ENCODE data around the gene OPTC.

OPTC gene

DNA sequence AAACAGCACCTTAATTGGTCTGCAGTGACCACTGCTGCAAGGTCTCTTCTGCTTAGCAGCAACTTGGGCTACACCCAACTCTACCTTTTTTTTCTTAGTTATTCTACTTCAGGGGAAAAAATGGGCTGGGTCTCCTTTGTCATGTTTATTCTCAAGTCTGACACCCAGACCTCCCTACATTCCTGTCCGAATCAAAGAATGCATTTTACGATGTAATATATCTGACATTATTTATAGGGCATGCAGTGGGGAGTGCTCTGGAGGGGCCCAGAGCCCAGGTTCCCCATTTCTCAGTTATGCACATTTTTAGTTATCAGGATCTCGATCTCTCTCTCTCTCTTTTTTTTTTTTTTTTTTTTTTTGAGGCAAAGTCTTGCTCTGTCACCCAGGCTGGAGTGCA lies 50.5 kb downstream of the OPTC start:
- no peak overlapping the region for H3K27ac Mint-ChIP-seq
- no peak overlapping the region for H3K4me3 Mint-ChIP-seq
- H3K9me3 Mint-ChIP-seq = no peaks in the 10 kb centered on the region
- H3K36me3 Mint-ChIP-seq = no peaks in the 10 kb centered on the region
- H3K4me1 Mint-ChIP-seq = no peaks in the 10 kb centered on the region
- no peak for ATAC-seq
- peaks cover 37% of the 10 kb centered on the region for H3K27me3 Mint-ChIP-seq

DNA sequence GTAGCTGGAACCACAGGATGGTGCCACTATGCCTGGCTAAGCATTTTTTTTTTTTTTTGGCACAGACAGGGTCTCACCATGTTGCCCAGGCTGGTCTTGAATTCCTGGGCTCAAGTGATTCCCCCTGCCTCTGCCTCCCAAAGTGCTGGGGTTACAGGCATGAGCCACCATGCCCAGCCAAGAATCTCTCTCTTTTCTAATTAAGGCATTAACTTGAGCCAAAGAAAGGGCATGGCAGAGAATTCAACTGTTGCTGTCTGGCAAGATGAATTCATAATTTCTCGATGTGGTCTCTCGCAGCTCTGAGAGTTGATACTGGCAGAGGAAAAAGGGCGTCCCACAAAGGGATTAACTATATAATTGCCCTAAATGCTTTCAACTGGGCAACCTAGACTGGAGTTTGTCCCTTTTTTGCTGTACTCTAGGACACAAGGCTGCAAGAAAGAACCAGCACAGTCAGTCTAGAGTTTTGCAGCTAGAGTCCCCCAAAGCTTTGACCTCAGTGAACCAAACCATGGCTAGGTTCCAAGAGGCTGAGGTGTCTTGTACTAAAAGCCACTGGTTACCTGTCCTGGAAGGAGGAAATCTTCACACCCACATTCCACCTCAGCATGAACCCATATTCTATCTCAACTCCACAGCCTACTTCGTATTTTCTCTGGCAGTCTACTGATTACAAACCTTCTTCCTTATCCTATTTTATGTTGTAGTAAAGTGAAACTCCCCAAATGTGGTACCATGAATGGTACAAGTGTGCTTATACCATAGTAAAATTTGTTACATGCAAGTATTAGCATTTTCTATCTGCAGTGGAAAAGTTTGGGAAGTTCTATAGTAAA lies 51.2 kb downstream of the OPTC start:
- no peak for ATAC-seq
- H3K9me3 Mint-ChIP-seq = no peaks in the 10 kb centered on the region
- H3K36me3 Mint-ChIP-seq = no peaks in the 10 kb centered on the region
- no peak overlapping the region for H3K4me3 Mint-ChIP-seq
- no peak overlapping the region for H3K27ac Mint-ChIP-seq
- no peaks in the 10 kb centered on the region for H3K4me1 Mint-ChIP-seq
- H3K27me3 Mint-ChIP-seq = peaks cover 37% of the 10 kb centered on the region

DNA sequence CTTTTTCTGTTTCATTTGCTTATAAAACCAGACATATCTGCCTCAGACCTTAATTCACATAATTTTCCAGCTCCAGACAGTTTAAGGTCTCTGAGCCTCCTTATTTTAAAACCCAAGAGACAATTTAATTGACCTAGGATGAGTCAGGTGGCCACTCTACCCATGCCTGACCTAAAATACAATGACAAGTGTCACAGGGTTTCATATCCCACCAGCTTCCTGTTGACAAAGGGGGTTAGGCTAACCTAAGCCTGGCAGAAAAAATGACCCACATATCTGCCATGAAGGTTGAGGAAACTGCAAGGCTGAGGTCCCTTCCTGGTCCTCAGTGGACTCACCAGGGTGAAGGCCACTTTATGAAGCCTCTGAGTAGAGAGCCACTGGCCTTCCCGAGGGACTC lies 52.3 kb downstream of the OPTC start:
- Mint-ChIP-seq H3K27me3 (peaks cover 37% of the 10 kb centered on the region), H3K9me3 (no peaks in the 10 kb centered on the region), H3K4me3 (no peak overlapping the region), H3K27ac (no peak overlapping the region), H3K36me3 (no peaks in the 10 kb centered on the region), H3K4me1 (no peaks in the 10 kb centered on the region)
- no peak for ATAC-seq

DNA sequence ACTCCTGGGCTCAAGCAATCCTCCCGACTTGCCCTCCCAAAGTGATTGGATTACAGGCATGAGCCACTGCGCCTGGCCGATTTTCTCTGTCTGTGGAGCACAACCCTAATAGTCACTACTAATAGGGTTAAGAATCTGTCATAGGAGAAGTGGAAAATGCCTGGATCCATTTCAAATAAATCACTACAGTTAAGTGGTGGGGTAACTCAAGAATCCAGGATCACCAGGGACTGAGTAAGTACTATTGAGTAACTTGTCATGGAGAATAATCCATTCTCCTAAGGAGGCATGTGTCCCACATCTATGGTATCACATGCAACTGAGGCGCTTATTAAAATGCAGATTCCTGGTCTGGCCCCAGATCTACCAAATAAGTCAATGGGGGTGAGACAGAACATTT lies 53.2 kb downstream of the OPTC start:
- H3K27me3 Mint-ChIP-seq = peaks cover 39% of the 10 kb centered on the region
- H3K9me3 Mint-ChIP-seq = no peaks in the 10 kb centered on the region
- no peak overlapping the region for H3K27ac Mint-ChIP-seq
- ATAC-seq = no peak
- H3K4me3 Mint-ChIP-seq = no peak overlapping the region
- no peaks in the 10 kb centered on the region for H3K36me3 Mint-ChIP-seq
- H3K4me1 Mint-ChIP-seq = no peaks in the 10 kb centered on the region

DNA sequence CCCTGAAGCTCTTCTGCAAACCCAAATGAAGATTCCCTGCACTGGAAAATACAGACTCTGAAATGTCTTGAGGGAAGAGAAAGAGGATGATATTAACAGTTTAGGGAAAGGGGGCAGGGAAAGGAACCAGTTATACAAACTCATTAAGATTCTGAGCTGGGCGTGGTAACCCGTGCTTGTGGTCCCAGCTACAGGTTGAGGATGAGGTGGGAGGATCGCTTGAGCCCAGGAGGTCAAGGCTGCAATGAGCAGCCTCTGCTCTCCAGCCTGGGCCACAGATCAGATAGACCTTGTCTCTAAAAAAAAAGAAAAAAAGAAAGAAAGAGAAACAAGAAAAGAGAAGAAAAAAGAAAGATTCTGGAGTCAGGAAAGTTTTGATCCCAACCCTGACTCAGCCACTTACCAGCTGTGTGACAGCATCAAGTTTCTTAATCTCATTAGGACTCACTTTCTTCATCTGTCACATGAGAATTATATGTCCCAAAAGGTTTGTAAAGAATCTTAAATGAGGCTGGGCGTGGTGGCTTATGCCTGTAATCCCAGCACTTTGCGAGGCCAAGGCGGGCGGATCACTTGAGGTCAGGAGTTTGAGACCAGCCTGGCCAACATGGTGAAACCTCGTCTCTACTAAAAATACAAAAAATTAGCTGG lies 53.9 kb downstream of the OPTC start:
- Mint-ChIP-seq H3K4me3 (no peak overlapping the region), H3K9me3 (no peaks in the 10 kb centered on the region), H3K4me1 (no peaks in the 10 kb centered on the region), H3K27me3 (peaks cover 44% of the 10 kb centered on the region), H3K27ac (no peak overlapping the region), H3K36me3 (no peaks in the 10 kb centered on the region)
- no peak for ATAC-seq

DNA sequence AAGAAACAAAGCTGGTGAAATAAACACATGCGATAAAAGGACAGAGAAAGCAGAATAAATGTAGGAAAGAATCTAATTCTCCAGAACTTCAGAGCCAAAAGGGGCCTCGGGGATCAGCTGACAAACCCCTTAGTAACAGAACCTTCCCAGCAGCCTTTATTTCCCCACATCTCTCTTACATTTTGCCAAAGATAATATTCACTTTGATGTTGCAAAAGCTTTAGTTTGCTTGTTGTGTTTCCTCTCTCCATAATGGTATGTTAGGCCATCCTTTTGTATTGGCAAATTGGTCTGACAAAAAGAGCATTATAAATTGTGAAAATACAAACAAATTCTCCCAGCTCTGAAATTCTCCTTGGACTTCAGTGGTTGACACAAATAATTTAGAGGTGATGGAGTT lies 54.9 kb downstream of the OPTC start:
- H3K27ac Mint-ChIP-seq = no peak overlapping the region

DNA sequence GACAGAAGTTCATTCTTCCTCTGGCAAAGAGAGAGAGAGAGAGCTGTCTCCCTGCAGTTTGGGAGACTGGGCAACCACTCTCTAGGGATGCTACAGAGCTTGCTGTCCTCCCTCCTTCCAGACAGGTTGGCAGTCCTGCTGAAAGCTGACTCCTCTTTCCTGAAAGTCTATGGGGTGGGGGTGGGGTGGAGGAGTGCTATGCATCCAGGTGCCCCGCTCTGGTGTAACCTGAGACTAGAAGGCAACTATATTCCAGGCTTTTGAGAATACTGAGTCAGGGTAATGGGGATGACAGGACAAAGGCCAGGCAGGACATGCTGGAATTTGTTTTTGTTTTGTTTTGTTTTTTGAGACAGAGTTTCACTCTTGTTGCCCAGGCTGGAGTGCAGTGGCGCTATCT lies 55.4 kb downstream of the OPTC start:
- Mint-ChIP-seq H3K4me1 (no peaks in the 10 kb centered on the region), H3K9me3 (no peaks in the 10 kb centered on the region)

More for the DNA sequence above, 54.9 kb downstream of the OPTC start:
- no peak for ATAC-seq
- no peaks in the 10 kb centered on the region for H3K4me1 Mint-ChIP-seq
- H3K9me3 Mint-ChIP-seq = no peaks in the 10 kb centered on the region
- peaks cover 44% of the 10 kb centered on the region for H3K27me3 Mint-ChIP-seq
- no peak overlapping the region for H3K4me3 Mint-ChIP-seq
- H3K36me3 Mint-ChIP-seq = no peaks in the 10 kb centered on the region

DNA sequence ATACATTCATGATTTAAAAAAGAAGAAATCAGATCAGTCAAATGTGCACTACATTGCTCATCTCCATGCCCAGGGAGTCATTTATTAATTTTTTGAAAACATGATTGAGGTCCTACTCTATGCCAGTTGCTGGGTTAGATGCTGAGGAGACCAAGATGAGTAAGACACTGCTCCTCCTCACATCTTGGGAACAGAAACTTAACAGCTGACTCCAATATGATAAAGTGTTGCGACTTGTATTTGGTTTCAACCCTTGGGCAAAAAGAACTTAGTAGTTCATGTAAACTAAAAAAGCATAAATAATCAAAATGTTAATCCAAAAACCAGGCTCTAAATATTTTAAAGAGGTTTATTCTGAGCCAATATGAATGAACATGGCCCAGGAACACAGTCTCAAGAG lies 56.9 kb downstream of the OPTC start:
- ATAC-seq = no peak
- Mint-ChIP-seq H3K27ac (no peak overlapping the region), H3K27me3 (peaks cover 35% of the 10 kb centered on the region), H3K4me3 (no peak overlapping the region), H3K36me3 (no peaks in the 10 kb centered on the region), H3K4me1 (peaks cover 5% of the 10 kb centered on the region), H3K9me3 (no peaks in the 10 kb centered on the region)

More for the DNA sequence above, 55.4 kb downstream of the OPTC start:
- Mint-ChIP-seq H3K27ac (no peak overlapping the region), H3K4me3 (no peak overlapping the region), H3K36me3 (no peaks in the 10 kb centered on the region), H3K27me3 (peaks cover 44% of the 10 kb centered on the region)
- ATAC-seq = no peak

DNA sequence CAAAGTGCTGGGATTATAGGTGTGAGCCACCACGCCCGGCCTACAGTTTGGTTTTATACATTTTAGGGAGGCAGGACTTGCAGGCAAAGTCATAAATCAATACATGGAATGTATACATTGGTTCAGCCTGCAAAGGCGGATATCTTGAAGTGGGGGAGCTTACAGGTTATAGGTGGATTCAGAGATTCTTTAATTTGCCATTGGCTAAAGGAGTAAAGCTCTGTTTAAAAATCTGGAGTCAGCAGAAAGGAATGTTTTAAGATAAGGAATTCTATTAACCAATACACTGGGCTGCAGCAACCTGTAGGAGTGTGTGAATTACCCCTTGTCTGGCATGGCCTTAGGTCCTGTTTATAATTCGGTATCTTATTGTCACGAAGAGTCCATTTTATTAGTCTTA lies 57.6 kb downstream of the OPTC start:
- Mint-ChIP-seq H3K27ac (no peak overlapping the region), H3K9me3 (no peaks in the 10 kb centered on the region), H3K4me3 (no peak overlapping the region), H3K27me3 (peaks cover 29% of the 10 kb centered on the region), H3K4me1 (peaks cover 10% of the 10 kb centered on the region), H3K36me3 (no peaks in the 10 kb centered on the region)
- no peak for ATAC-seq

DNA sequence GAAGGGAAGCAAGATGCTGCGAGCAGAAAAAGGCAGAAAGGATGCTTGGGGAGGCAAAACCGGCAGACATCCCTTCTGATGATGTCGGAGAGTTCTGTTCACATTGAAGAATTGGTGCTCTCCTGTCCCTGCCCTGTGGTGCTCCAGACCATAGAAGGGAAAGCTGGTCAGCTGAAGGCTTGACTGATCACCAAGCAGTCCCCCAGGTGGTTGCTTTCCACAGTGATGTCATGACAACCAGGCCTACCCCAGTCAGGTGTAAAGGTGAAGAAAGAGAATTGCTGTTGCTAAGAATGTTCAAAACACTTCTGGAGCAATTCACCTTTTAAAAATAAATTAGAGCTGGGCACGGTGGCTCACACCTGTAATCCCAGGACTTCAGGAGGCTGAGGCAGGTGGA lies 59.5 kb downstream of the OPTC start:
- H3K9me3 Mint-ChIP-seq = no peaks in the 10 kb centered on the region
- H3K27me3 Mint-ChIP-seq = peaks cover 10% of the 10 kb centered on the region
- H3K4me3 Mint-ChIP-seq = no peak overlapping the region
- ATAC-seq = no peak
- H3K4me1 Mint-ChIP-seq = peaks cover 10% of the 10 kb centered on the region
- no peaks in the 10 kb centered on the region for H3K36me3 Mint-ChIP-seq
- no peak overlapping the region for H3K27ac Mint-ChIP-seq

DNA sequence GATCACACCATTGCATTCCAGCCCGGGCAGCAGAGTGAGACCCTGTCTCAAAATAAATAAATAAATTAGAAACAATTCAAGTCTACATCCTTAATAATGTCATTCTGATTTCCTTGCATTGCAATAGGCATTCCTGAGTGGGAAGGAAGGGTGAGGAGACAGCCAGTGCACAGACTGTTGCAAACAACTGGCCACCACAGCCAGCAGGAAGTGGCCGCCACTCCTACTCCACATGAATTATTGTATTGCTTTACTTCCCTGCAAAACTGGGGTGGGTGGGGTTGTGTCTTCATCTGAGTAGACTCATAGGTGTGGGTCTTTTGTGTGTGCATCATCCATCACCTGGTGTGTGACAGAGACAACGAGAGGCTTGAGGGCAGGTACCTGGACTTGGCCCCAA lies 60.1 kb downstream of the OPTC start:
- no peaks in the 10 kb centered on the region for H3K36me3 Mint-ChIP-seq
- H3K27ac Mint-ChIP-seq = no peak overlapping the region
- H3K27me3 Mint-ChIP-seq = peaks cover 7% of the 10 kb centered on the region
- peaks cover 10% of the 10 kb centered on the region for H3K4me1 Mint-ChIP-seq
- H3K9me3 Mint-ChIP-seq = no peaks in the 10 kb centered on the region
- no peak for ATAC-seq
- no peak overlapping the region for H3K4me3 Mint-ChIP-seq

DNA sequence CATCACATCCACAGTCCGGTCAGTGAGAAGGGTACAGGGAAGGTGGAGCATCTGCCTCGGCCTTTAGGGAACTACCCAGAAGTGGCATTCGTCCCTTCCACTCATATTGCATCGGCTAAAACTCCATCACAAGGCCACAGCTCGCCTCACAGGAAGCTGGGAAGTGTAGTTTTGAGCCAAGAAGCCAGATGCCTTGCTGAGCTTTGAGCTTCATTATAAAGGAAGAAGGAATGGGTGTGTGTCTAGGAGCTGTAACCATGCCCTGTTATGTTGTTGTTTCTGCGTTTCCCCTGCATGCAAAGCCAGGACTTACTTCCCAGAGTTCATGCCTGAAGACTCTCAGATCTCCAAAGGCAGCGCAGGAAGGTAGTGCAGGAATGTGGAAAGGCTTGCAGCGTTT lies 61.1 kb downstream of the OPTC start:
- Mint-ChIP-seq H3K27me3 (peaks cover 7% of the 10 kb centered on the region), H3K4me3 (no peak overlapping the region), H3K36me3 (no peaks in the 10 kb centered on the region), H3K9me3 (no peaks in the 10 kb centered on the region), H3K27ac (no peak overlapping the region), H3K4me1 (peaks cover 10% of the 10 kb centered on the region)
- no peak for ATAC-seq

DNA sequence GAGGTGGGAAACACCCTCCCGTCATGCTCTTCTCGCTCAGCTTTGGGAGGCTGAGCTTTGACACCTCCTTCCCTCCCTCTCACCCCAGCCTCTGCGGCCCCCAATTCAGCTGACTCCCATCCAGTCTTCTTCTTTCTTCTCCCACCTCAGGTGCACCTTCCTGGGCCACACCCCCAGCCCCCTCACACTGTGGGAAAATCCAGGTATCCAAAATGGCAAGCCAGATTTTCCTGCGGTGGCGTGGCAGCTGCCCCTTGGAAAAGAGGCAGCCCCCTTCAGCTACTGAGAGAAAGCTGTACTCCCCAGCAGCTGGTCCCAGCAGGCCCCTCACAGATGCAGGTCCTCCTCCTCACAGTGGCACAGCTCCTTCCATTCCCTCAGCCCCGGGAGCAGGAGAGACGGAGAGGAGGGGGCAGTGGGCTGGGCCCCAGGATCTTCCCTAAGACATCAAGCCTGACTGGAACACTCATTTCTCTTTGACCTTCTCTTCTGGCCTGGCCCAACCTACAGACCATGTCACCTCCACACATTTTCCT lies 61.6 kb downstream of the OPTC start:
- Mint-ChIP-seq H3K4me3 (no peak overlapping the region), H3K27me3 (peaks cover 7% of the 10 kb centered on the region), H3K27ac (peak overlapping the region; percentile 25), H3K4me1 (peaks cover 10% of the 10 kb centered on the region), H3K9me3 (no peaks in the 10 kb centered on the region), H3K36me3 (no peaks in the 10 kb centered on the region)
- no peak for ATAC-seq

DNA sequence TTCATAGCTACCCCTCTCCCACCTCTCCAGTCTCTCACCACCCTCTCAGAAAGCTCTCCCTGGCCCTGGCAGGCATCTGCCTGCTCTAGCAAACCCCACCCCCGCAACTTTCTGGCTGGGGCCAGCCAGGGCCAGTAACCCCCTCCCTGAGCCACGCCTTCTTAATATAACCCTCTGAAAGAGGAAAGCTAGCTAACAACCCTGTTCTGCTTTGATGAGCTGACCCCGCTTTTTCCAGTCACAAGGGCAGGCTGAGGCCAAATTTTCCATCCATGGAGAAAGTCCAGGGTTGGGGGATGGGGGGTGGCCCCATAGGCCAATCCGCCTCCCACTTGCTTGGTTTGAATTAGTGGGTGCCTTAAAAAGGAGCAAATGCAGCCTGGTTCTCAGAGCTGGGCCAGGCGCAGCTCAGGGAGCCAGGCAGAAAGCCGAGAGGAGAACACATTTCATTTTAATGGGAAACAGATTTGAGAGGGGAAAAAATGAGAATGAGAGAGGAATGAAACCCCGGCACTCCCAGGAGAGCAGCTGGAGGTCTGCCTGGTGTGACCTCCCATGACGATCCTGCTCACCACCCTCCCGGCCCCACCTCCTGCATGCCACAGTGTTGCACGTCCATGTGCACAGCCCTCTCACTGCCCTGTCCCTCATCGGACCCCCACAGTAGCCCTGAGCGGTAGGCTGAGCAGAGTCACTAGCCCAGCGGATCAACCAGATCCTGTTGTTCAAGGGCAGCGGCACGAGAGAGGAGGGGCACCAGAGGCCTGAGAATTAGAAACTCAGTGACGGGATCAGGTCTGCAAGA lies 62.3 kb downstream of the OPTC start:
- Mint-ChIP-seq H3K4me1 (peaks cover 10% of the 10 kb centered on the region), H3K27me3 (peaks cover 7% of the 10 kb centered on the region), H3K4me3 (no peak overlapping the region), H3K9me3 (no peaks in the 10 kb centered on the region), H3K27ac (peak overlapping the region; percentile 25), H3K36me3 (no peaks in the 10 kb centered on the region)
- ATAC-seq = peak; percentile 60

DNA sequence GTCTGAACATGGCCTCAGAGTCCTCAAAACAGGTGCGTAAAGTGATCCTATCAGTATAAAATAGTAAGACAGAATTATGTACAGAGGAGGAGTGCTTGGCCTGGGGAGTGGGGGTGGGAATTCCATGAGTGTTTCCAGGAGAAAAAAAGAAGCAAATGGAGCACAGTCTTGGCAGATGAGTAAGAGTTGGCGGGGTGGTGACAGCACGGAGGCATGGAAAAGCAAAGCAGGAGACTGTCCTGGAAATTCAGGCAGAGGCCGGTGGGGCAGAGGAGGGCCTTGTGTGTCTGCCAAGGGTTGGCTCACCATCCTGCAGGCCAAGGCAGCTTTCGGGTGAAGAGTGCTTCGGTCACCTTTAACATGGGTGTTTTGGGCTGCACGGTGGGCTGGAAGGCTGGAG lies 63.4 kb downstream of the OPTC start:
- Mint-ChIP-seq H3K9me3 (no peaks in the 10 kb centered on the region), H3K4me3 (no peak overlapping the region), H3K27me3 (peaks cover 3% of the 10 kb centered on the region), H3K4me1 (peaks cover 10% of the 10 kb centered on the region), H3K27ac (no peak overlapping the region), H3K36me3 (no peaks in the 10 kb centered on the region)
- no peak for ATAC-seq

Data from stimulated activated memory B cell treated with anti-CD40 and anti-IgM and Interleukin-4, amounts not matched to agents 10 μg/mL and 1 μg/mL and 100 μg/mL, for 72 hours (primary cell).